Mesothelial cell of epicardium (in vitro differentiated cells): ENCODE results near the gene LONRF3. TPM values are rescaled to one million over a fixed set of nuclear protein-coding genes. Genes with fewer than 3 reads are reported as not detected.

Experiments
- DNase-seq, 2 experiments: peaks; one replicate each; pipeline ENCODE4 v3.0.0; 2021; ENCODE audit warnings: low spot score in 2 of 2; ENCODE audit not compliant: unreplicated experiment in 2 of 2
- H3K27ac Mint-ChIP-seq: 2 replicates; pipeline ENCODE4 v1.8.0; 2021; ENCODE audit warnings: mixed read lengths
- H3K27me3 Mint-ChIP-seq: 2 replicates; pipeline ENCODE4 v1.8.0; 2021; ENCODE audit warnings: low read depth, mixed read lengths
- H3K36me3 Mint-ChIP-seq: 2 replicates; pipeline ENCODE4 v1.8.0; 2021; ENCODE audit warnings: mixed read lengths
- H3K4me1 Mint-ChIP-seq: 2 replicates; pipeline ENCODE4 v1.8.0; 2021; ENCODE audit warnings: mixed read lengths
- H3K4me3 Mint-ChIP-seq: 2 replicates; pipeline ENCODE4 v1.8.0; 2021; ENCODE audit warnings: mild to moderate bottlenecking, moderate library complexity, mixed read lengths
- H3K9me3 Mint-ChIP-seq: 2 replicates; pipeline ENCODE4 v1.8.0; 2021; ENCODE audit warnings: mixed read lengths
- CTCF ChIP-seq: fragments of 200-600 bp; sonication (generic); IDR thresholded peaks from one replicate; pipeline ENCODE4 v1.5.0; 2021; ENCODE audit warnings: antibody characterized with exemption; ENCODE audit not compliant: unreplicated experiment
- total RNA-seq: library from RNA; stranded (reverse); gene quantifications from 3 replicates; pipeline ENCODE4 v1.2.1, GENCODE V29; 2021

LONRF3 gene
- total RNA-seq, 1 donor from 2014 or later: 1.6 TPM

GRCh38 chrX:118975831-118976598 is 1.6 kb downstream of the LONRF3 start:
- H3K9me3 Mint-ChIP-seq: peaks cover 10% of the 10 kb centered on the region
- peak in 1 of 2 experiments; percentile 39 for DNase-seq
- H3K27me3 Mint-ChIP-seq: peaks cover 88% of the 10 kb centered on the region
- TF ChIP-seq CTCF: no peak
- no peak overlapping the region for H3K27ac Mint-ChIP-seq
- H3K4me1 Mint-ChIP-seq: peaks cover 10% of the 10 kb centered on the region
- peaks cover 3% of the 10 kb centered on the region for H3K36me3 Mint-ChIP-seq
- peak overlapping the region; percentile 67 for H3K4me3 Mint-ChIP-seq

- Mint-ChIP-seq H3K4me1 (peaks cover 10% of the 10 kb centered on the region), H3K27ac (no peak overlapping the region), H3K9me3 (peaks cover 10% of the 10 kb centered on the region), H3K36me3 (peaks cover 3% of the 10 kb centered on the region), H3K27me3 (peaks cover 81% of the 10 kb centered on the region), H3K4me3 (peak overlapping the region; percentile 46)
- no peak for TF ChIP-seq CTCF
- peak in 1 of 2 experiments; percentile 50 for DNase-seq
Measured at GRCh38 chrX:118976599-118977340, 2.4 kb downstream of the LONRF3 start.

- Mint-ChIP-seq H3K27ac (no peak overlapping the region), H3K27me3 (peaks cover 74% of the 10 kb centered on the region), H3K36me3 (peaks cover 3% of the 10 kb centered on the region), H3K4me1 (peaks cover 10% of the 10 kb centered on the region), H3K9me3 (peaks cover 12% of the 10 kb centered on the region), H3K4me3 (no peak overlapping the region)
- TF ChIP-seq CTCF: no peak
- no peak for DNase-seq
Measured at GRCh38 chrX:118977424-118977823, 3.0 kb downstream of the LONRF3 start.

- Mint-ChIP-seq H3K4me1 (peaks cover 10% of the 10 kb centered on the region), H3K4me3 (no peak overlapping the region), H3K36me3 (no peaks in the 10 kb centered on the region), H3K27ac (no peak overlapping the region), H3K27me3 (peaks cover 64% of the 10 kb centered on the region), H3K9me3 (peaks cover 15% of the 10 kb centered on the region)
- DNase-seq: no peak
- no peak for TF ChIP-seq CTCF
Measured at GRCh38 chrX:118978451-118978850, 4.0 kb downstream of the LONRF3 start.

- Mint-ChIP-seq H3K4me3 (no peak overlapping the region), H3K4me1 (peaks cover 1% of the 10 kb centered on the region), H3K36me3 (no peaks in the 10 kb centered on the region), H3K27me3 (peaks cover 48% of the 10 kb centered on the region), H3K27ac (no peak overlapping the region), H3K9me3 (peaks cover 20% of the 10 kb centered on the region)
- no peak for TF ChIP-seq CTCF
- no peak for DNase-seq
Measured at GRCh38 chrX:118980761-118981160, 6.3 kb downstream of the LONRF3 start.
